GM19324 (cell line): Measurements from ENCODE around the gene NUTF2.
"Not testable (repeated sequence)": the region's sequence is repeated elsewhere in the genome, so short reads cannot be mapped to it uniquely, and the experiment has no call there.

Experiments
- ATAC-seq: cut with Tn5 transposase; IDR thresholded peaks from one replicate; pipeline ENCODE4 v1.9.1; 2021; ENCODE audit warnings: mild to moderate bottlenecking, moderate library complexity; ENCODE audit not compliant: unreplicated experiment, low FRiP score

NUTF2 gene

DNA sequence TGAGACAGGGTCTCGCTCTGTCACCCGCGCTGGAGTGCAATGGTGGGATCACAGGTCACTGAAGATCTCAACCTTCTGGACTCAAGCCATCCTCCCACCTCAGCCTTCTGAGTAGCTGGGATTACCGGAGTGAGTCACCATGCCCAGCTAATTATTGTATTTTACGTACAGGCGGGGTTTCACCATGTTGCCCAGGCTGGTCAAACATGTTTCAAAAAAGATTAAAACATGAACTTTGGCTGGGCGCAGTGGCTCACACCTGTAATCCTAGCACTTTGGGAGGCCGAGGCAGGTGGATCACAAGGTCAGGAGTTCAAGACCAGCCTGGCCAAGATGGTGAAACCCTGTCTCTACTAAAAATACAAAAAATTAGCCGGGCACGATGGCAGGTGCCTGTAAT lies 9.5 kb upstream of the NUTF2 start:
- ATAC-seq, result not testable (repeated sequence)

DNA sequence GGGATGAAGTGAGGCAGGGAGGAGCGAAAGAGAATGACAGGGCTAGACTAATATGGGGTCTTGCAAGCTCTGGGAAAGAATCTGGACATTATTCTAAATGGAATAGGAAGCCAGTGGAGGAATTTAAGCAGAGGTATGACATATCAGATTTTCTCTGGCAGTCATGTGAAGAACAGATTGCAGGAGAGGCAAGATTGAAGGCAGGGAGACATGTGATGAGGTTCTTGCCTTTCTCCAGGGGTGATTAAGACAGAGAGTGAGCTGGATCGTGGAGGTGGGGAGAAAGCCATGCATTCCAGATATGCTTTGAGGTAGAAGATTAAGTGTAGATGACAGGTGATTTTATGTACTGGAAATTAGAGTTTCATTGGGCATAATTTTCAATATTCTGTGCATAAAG lies 8.9 kb upstream of the NUTF2 start:
- no peak for ATAC-seq

DNA sequence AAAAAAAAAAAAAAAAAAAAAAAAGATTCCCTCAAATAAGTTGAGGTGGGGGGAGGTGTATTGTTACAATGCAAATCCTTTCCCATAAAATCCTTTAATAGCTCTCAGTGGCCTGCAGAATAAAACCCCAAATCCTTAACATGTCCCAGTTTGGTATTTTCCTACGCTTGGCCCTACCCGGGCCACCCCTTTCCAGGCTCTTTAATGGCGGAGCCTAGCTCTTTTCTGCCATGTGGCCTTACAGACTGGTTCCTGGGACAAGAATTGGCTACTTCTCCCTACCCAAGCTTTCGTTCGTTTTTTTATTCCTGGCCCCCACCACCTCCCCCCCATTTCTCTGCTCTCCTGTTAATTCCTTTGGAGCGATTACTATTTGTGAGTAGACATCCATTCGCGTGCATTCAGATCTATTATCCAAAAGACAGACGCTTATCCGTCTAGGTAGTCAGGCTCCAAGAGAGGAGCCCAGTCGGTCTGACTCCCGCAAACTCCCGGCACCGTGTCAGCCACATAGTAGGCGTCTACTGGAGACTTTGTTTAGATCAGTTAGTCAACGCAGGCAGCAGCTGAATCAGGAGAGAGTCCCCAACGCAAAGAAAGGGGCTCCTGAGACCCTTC lies 5.4 kb upstream of the NUTF2 start:
- no peak for ATAC-seq

DNA sequence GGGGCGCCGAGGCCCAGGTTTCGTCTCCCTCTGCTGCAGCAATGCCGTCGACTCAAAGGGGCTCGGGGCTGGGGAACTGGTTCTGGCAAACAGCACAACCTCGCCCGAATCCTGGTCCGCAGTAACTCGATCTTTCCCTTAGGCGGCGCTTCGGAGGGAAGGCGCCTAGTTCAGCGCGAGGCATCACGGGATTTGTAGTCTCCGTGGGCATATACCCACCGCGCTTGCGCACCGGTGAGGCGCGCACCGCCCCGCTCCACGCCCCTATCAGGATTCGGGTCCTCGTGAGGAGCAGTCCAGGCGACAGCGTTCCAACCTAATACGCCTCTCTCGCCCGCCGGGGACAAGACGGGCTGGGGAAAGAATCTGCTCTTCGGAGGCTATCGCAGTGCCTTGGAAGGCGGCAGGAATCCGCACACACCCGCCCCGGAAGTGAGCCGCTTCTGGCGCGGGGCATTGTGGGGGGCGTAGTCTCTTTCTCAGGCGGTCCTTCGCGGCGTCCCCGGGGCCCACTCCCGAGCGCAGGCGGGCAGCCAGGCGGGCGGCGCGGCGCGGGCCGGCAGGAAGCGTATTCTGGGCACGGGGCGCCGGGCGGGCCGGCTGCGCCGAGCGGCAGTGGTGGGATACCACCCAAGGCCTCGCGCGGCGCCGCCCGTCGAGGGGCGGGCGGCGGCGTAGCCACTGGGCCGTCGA lies 4.8 kb upstream of the NUTF2 start, which contains the start of gene THAP11:
TSS of gene THAP11 (plus strand) at position 505 of the 693 bp plus-strand sequence. CDS start 235 bp downstream, outside the sequence.
- ATAC-seq, result peak; percentile 47

DNA sequence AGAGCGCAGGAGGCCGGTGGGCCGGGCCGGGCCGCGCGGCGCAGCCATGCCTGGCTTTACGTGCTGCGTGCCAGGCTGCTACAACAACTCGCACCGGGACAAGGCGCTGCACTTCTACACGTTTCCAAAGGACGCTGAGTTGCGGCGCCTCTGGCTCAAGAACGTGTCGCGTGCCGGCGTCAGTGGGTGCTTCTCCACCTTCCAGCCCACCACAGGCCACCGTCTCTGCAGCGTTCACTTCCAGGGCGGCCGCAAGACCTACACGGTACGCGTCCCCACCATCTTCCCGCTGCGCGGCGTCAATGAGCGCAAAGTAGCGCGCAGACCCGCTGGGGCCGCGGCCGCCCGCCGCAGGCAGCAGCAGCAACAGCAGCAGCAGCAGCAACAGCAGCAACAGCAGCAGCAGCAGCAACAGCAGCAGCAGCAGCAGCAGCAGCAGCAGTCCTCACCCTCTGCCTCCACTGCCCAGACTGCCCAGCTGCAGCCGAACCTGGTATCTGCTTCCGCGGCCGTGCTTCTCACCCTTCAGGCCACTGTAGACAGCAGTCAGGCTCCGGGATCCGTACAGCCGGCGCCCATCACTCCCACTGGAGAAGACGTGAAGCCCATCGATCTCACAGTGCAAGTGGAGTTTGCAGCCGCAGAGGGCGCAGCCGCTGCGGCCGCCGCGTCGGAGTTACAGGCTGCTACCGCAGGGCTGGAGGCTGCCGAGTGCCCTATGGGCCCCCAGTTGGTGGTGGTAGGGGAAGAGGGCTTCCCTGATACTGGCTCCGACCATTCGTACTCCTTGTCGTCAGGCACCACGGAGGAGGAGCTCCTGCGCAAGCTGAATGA lies 4.0 kb upstream of the NUTF2 start:
- ATAC-seq, result peak; percentile 4

DNA sequence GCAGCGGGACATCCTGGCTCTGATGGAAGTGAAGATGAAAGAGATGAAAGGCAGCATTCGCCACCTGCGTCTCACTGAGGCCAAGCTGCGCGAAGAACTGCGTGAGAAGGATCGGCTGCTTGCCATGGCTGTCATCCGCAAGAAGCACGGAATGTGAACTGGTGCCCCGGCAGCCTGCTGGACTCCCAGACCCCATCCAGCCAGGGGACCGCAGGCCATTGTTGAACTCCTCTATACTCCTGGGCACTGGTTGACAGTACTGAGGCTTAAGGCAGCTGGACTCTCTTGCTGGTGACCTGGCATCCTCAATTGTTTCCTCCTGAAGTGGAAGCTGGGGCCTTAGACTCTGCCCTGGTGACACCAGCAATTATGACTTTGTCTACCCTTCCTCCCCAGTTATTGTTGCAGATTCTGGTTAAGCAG lies 3.4 kb upstream of the NUTF2 start:
- ATAC-seq, result no peak

DNA sequence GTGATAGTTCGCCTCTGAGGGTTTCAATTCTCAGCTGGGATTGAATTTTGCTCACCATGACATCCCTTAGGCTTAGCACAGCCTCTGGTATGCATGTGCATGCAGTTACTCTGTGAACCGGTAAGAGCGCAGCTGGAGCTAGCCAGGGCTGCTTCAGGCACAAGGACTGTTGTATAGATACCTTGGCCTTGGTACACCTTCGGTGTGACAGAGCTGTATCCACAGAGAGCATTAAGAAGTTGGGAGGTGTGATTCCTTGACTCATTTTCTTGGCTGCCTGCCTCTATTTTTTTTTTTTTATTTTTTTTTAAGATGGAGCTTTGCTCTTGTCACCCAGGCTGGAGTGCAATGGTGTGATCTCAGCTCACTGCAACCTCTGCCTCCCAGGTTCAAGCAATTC lies 2.2 kb upstream of the NUTF2 start:
- no peak for ATAC-seq

DNA sequence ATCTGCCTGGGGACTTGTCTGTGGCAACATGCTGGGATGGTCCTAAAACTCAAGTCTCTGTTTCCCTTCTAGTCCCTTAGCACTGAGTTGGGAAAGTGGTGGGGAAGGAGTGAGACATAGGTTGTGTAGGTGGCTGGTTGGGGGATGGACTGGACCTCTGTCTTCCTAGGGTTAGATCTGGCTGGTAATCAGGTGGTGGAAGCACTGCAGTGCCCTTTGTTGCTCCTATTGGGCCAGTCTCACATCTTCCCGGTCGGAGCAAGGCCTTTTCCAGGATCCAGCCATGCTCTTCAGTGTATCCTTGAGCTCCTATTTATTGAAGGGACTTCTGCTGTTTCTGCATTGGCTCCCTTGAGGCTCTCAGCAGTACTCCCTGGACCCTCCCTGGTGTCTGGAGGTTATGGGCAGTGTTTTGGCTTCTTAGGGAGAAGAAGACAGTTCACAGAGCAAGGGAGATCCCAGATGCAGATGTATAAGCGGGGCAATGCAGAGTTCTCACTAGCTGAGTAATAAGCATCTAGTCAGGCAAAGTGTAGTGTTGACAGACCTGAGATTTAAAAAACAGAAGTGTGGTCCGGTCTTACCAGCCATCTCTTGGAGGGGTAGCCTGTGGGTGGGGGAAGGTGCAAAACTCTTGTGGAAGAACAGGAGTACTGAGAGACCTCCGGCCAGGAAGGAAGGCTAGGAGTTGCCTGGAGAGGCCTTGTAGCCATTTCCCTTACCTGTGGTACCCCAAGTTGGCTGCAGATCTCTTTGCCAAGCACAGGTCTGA lies 1.3 kb upstream of the NUTF2 start:
- ATAC-seq, result no peak

DNA sequence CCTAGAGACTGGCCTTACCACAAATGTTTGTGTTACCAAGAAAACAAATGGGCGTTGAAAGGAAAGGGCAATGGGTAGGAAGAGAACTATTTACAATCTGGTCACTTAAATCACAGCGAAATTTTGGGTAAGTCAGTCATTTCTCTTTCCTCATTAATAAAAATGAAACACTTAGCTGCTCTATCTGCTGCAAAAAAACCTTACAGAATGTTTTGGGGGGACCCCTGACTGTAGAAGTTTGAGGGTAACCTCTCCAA lies 742 bp upstream of the NUTF2 start:
- no peak for ATAC-seq

DNA sequence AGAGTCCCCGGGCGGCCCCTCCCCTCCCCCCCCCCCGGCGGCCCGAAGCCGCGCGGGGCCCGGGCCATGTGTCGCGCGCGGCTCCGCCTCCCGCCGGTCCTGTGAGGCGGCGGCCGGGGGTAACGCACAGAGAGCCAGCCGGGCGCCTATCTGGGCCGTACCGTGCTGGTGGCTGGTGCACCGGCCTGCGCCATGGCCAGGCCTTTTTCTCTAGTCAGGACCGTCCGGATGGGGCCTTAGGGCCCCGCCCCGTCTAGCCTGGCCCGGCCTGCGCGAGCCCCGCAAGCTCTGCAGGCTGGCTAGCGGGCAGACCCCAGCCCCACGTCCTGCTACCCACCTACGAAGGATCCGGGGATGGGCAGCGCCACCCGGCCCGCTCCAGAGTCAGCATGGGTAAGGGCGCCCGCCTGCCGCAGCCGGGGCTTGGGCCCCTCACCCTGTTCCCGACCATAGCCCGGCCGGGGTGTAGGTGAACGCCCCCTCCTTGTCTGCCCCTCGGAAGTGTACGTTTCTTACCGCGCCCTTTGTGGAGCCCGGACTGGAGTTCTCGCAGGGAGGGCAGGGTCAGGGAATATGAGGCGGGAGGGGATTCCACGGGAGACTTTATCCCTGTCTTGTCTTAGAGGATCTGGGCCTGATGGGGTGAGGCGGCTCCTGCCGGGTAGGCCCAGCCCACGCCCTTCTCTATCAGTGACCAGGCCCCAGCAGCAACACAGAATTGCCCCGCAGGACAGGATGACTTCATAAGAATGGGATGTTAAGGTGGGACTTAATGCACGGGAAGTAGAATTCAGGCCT lies 530 bp downstream of the NUTF2 start, which contains the start of gene CENPT:
TSS of gene CENPT (minus strand) at position 630 of the 798 bp plus-strand sequence. CDS start 13,834 bp downstream, outside the sequence.
- ATAC-seq, result peak; percentile 34

DNA sequence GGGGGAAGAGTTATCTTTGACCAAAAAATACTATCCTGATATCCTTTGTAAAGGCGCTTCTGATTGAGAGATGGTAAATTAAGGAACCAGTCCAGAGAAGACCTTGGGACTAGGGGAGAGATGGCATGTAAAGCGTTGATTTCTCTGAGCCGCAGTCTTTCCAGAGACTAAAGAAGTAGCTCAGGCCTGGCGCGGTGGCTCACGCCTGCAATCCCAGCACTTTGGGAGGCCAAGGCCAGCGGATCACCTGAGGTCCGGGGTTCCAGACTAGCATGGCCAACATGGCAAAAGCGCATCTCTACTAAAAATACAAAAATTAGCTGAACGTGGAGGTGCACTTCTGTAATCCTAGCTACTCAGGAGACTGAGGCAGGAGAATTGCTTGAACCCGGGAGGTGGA lies 1.4 kb downstream of the NUTF2 start:
- no peak for ATAC-seq

DNA sequence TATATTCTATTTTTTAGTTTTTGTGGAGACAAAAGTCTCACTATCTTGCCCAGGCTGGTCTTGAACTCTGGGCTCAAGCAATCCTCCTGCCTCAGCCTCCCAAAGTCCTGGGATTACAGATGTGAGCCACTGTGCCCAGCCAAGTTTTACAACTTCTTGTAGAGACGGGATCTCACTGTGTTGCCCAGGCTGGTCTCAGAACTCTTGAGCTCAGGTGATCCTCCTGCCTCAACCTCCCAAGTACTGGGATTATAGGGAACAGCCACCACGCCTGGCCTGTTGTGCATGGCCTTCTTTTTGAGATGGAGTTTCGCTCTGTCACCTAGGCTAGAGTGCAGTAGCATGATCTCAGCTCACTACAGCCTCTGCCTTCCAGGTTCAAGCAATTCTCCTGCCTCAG lies 6.9 kb downstream of the NUTF2 start:
- no peak for ATAC-seq

DNA sequence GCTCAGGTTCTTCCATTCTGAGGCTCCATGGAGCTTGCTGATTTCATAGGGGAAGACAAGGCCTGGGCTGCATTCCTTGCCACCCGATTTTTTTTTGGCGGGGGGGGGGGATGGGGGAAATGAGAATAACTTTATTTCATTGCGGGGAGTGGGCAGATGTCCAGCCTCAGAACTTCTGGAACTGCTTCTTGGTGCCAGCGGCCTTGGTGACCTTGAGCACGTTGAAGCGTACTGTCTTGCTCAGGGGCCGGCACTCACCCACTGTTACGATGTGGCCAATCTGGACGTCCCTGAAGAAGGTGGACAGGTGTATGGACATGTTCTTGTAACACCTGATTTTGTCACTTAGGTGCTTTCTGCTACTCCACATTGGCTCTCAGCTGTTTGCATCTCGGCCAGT lies 9.1 kb downstream of the NUTF2 start:
- no peak for ATAC-seq

DNA sequence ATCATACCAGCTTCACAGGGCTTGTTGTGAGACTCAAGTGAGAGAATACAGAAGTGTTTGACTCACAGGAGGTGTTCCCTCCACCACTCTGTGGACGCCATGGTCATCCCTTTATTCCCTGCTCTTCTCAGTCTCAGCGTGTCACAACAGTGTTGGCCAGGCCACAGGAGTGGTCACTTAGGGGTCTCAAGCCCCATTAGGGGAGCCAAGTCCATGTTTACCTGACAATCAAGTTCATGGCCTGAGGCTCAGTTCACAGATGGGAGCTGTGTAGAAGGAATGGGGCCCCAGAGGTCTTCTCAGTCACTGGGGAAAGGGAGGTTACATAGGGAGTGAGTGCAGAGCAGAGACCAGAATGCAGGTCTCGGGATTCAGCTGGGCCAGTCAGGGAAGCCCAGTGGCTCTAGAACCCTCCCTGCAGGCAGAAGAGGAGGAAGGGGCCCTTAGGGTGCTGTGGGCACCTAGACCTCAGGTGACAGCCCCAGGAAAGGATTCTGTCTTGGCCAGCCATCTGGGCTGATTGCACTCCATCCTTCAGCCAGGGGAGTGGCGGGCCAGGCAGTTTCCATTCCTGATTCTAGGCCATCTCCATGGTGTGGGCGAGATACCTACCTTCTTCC lies 10.3 kb downstream of the NUTF2 start:
- no peak for ATAC-seq

DNA sequence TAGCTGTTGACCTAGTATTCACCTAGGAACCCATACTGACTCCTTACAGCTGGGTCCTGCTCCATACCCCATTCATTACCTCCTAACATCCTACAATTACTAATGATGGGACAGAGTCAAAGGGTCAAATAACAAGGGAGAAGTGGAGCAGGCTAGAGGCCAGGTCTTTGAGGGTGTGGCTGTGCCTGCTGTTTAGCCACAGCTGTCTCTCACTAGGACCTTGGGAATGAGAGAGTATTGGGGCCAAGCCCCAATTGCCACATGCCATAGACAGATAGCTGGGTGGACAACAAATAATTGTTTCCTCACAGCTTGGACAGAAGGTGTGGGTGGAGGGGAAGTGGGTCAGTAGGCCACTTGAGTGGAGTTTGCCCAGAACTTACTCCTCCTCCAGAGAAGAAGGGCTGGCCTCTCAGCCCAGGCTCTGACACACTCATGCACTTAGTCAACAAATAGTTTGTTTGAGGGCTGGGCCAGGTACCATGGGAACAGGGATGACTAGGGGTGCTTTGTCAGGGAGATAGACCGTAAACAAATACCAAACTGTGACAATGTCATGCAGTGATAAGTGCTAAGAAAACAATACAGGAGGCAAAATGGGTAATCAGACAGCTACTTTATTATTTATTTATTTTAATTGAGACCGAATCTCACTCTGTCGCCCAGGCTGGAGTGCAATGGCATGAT lies 11.0 kb downstream of the NUTF2 start:
- no peak for ATAC-seq

DNA sequence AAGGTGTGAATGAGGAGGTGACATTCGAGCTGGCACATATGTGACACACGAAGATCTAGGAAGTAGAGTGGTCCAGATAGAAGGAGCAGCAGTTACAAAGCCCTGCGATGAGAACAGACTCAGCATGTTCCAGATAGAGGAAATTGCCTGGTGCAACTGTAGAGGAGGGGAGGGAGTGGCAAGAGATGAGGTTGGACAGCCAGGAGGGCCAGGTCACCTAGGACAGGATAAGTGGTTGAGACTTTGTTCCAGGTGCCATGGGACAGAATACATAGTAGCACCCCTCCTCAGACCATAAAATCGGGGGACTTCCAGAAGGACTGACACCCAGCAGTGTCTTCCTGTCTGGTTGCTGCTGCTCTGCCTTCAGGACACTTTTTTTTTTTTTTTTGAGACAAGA lies 11.8 kb downstream of the NUTF2 start:
- no peak for ATAC-seq

DNA sequence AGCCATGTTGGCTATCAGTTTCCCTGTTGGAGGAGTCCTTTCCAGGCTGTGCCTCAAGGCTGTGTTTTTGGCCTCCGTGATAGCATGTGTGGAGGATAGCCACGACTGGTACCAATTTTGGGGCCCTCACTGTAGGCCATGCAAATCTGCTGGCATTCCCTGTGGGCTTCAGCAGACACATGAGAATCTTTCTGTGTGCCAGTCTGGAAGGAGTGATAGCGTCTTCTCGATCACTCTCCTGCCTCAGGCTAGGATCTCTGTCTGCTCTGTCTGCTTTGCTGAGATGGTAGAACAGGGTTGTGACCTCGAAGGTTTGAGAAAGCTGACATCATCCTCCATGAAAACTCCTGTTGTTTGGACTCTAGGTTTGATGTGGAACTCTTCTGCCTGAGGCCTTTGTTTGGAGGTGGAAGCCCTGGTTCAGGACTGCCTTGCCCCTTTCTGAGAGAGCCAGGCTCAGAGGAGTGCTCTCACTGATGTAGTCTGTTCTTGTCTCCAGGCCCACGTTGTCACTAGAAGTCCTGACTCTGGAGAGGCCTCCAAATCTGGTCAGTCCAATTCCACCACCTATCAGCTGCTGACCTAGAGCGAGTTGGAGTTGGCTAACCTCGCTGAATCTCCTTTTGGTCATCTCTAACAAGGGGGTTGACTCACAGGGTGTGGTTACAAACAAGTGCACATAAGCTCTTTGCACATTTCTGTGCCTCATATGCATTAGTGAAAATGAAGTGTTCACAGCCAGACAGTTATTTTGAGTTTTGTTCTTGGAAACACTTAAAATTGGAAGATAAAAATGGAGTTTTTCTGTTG lies 14.1 kb downstream of the NUTF2 start:
- ATAC-seq, result no peak

DNA sequence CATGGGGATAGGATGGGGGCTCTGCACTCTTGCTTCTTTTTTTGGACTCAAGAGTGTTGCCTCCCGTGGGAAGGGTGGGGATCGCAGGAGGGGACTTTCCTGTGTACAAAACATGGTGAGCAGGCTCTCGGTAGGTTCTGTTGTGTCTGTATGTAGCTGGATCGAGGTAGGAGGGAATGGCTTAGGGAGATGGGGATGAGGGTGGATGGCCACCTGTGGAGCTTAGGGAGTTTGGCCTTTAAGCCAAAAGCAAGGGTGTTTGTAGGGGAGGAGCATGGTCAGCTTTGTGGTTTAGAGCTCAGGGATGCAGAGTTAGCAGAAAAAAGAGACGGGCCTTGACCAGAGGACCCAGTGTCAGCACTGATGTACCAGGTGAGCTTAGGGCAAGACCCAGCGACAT lies 15.1 kb downstream of the NUTF2 start:
- ATAC-seq, result no peak
